HL-60 (cell line): ENCODE data around the gene ARMH4.

Experiments used
- DNase-seq, 2 experiments: peaks; one replicate each; pipeline ENCODE4 v3.0.0-alpha.2; 2010 to 2020; ENCODE audit warnings: low read depth in 1 of 2, low spot score in 1 of 2
- H3K27ac ChIP-seq: fragments of 250-450 bp; sonication (Bioruptor Pico); replicated peaks from 2 replicates; pipeline ENCODE4 v1.5.1; 2020; ENCODE audit warnings: mild to moderate bottlenecking, moderate library complexity
- H3K27me3 ChIP-seq: fragments of 250-450 bp; sonication (Bioruptor Pico); 2 replicates; pipeline ENCODE4 v1.5.1; 2021; ENCODE audit warnings: mild to moderate bottlenecking, moderate library complexity; ENCODE audit not compliant: insufficient read depth, poor library complexity, severe bottlenecking
- H3K4me3 ChIP-seq: replicated peaks from 2 replicates; pipeline ENCODE4 v1.5.1; 2011; ENCODE audit warnings: mild to moderate bottlenecking, control low read depth, low read length; ENCODE audit not compliant: insufficient read depth
- GABPA ChIP-seq: IDR thresholded peaks from 2 replicates; pipeline ENCODE4 v1.6.1; 2012; ENCODE audit warnings: low read depth
- POLR2AphosphoS5 ChIP-seq: IDR thresholded peaks from 2 replicates; pipeline ENCODE4 v1.6.1; 2012; ENCODE audit warnings: low read depth
- SPI1 ChIP-seq: IDR thresholded peaks from 2 replicates; pipeline ENCODE4 v1.6.1; 2012; ENCODE audit warnings: low read depth, mild to moderate bottlenecking, borderline replicate concordance
- TF ChIP-seq, protein P1 (sequence below): IDR thresholded peaks from 2 replicates; pipeline ENCODE4 v1.6.1; 2012; ENCODE audit warnings: low read depth; ENCODE audit not compliant: insufficient replicate concordance
- TF ChIP-seq, protein P2 (sequence below): IDR thresholded peaks from one replicate; pipeline ENCODE4 v1.5.1; 2011; ENCODE audit warnings: low read length, control low read depth, inconsistent platforms; ENCODE audit not compliant: insufficient read depth

ARMH4 gene

DNA sequence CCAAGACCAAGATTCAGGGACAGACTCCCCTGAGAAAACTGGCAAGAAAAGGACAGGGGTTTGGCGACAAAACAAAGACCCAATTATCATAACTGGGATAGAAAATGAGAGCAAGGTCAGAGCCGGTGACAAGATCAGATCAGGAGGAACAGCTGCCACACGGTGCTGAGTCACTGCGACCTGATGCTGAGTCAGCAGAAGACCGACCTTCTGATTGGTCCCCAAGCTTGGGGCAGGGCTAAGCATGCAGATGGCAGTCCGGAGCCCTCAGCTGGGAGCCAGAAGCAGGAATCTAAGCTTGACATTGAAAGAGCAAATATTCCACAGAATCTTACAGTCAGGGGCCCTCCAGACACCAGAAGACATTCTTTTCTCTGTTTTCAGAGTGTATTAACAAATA lies 19.1 kb upstream of the ARMH4 start:
- H3K4me3 ChIP-seq, result no peak overlapping the region
- DNase-seq, result peak; percentile 24 to 67
- TF ChIP-seq GABPA, result no peak
- TF ChIP-seq POLR2AphosphoS5, result no peak
- TF ChIP-seq, protein P1, sequence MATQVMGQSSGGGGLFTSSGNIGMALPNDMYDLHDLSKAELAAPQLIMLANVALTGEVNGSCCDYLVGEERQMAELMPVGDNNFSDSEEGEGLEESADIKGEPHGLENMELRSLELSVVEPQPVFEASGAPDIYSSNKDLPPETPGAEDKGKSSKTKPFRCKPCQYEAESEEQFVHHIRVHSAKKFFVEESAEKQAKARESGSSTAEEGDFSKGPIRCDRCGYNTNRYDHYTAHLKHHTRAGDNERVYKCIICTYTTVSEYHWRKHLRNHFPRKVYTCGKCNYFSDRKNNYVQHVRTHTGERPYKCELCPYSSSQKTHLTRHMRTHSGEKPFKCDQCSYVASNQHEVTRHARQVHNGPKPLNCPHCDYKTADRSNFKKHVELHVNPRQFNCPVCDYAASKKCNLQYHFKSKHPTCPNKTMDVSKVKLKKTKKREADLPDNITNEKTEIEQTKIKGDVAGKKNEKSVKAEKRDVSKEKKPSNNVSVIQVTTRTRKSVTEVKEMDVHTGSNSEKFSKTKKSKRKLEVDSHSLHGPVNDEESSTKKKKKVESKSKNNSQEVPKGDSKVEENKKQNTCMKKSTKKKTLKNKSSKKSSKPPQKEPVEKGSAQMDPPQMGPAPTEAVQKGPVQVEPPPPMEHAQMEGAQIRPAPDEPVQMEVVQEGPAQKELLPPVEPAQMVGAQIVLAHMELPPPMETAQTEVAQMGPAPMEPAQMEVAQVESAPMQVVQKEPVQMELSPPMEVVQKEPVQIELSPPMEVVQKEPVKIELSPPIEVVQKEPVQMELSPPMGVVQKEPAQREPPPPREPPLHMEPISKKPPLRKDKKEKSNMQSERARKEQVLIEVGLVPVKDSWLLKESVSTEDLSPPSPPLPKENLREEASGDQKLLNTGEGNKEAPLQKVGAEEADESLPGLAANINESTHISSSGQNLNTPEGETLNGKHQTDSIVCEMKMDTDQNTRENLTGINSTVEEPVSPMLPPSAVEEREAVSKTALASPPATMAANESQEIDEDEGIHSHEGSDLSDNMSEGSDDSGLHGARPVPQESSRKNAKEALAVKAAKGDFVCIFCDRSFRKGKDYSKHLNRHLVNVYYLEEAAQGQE, result peak; percentile 34
- H3K27me3 ChIP-seq, result no peaks in the 10 kb centered on the region
- no peak overlapping the region for H3K27ac ChIP-seq

DNA sequence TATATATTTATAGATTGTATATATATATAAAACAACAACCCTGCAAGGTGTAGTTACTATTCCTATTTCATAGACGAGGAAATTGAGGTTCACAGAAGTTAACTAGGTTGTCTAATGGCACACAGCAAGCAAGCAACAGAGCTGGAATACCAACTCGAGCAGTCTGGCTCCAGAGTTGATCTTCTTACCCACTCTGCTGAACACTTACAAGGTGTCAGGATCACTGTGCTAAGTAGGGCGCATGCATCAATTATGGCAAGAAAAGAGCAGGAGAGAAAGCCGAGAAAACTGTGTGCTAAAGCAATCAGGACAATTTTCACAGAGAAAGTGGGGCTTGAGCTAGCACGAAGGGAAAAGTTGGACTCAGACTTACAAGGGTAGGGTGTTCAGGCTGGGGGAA lies 15.9 kb upstream of the ARMH4 start:
- TF ChIP-seq GABPA (no peak), SPI1 (no peak), POLR2AphosphoS5 (no peak)
- TF ChIP-seq, protein P1, result no peak
- TF ChIP-seq, protein P2, sequence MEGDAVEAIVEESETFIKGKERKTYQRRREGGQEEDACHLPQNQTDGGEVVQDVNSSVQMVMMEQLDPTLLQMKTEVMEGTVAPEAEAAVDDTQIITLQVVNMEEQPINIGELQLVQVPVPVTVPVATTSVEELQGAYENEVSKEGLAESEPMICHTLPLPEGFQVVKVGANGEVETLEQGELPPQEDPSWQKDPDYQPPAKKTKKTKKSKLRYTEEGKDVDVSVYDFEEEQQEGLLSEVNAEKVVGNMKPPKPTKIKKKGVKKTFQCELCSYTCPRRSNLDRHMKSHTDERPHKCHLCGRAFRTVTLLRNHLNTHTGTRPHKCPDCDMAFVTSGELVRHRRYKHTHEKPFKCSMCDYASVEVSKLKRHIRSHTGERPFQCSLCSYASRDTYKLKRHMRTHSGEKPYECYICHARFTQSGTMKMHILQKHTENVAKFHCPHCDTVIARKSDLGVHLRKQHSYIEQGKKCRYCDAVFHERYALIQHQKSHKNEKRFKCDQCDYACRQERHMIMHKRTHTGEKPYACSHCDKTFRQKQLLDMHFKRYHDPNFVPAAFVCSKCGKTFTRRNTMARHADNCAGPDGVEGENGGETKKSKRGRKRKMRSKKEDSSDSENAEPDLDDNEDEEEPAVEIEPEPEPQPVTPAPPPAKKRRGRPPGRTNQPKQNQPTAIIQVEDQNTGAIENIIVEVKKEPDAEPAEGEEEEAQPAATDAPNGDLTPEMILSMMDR, result no peak
- Histone ChIP-seq H3K4me3 (no peak overlapping the region), H3K27ac (no peak overlapping the region), H3K27me3 (no peaks in the 10 kb centered on the region)
- no peak for DNase-seq

DNA sequence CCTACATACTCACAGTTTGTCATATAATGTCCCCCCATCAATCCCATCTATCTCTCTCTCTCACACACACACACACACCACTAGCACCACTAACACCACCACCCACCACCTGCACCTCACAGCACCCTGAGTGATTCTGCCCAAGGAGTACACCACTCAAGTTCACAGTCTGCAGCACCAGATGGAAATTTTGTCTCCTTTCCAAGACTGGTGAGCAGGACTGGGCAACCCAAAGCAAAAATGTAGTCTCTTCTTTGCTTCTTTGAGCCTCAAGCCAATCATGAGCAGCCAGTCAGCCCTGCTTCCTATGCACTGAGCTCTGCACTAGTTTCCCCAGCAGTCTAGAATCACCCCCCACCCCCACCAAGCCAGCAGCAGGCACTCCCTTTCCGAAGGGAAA lies 15.0 kb upstream of the ARMH4 start:
- Histone ChIP-seq H3K27me3 (no peaks in the 10 kb centered on the region), H3K27ac (no peak overlapping the region), H3K4me3 (no peak overlapping the region)
- TF ChIP-seq, protein P1, result no peak
- TF ChIP-seq GABPA, result no peak
- TF ChIP-seq, protein P2, result no peak
- TF ChIP-seq SPI1, result no peak
- TF ChIP-seq POLR2AphosphoS5, result no peak
- no peak for DNase-seq
